ENCODE data around the gene CTNNB1.

Gene CTNNB1

GRCh38 chr3:41198950-41199865, at the start of gene CTNNB1:
Gene CTNNB1 (plus strand): TSS chr3:41199505. CDS start chr3:41224069, 24,564 bp downstream.
- DNase-seq: peak; percentile 83 to 89

DNA sequence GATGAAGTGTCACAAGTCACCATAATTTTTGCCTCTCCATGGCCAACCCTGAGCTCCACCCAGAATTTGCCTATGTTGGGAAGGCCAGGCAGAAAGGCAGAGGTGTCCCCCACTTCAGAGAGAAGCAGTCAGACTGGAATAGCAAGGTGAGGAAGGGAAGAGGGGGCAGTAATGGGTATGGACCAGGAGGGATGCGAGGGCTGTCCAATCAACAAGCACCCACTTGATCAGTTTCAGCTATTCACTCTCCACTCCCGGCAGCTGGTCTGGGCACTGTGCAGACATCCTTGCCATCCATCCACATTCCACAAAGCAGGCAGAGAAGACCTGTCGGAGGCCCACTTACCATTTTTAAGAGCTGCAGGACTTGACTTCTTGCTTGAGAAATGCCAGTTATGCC, 43.5 kb upstream of the CTNNB1 start:
- DNase-seq: no peak

DNA sequence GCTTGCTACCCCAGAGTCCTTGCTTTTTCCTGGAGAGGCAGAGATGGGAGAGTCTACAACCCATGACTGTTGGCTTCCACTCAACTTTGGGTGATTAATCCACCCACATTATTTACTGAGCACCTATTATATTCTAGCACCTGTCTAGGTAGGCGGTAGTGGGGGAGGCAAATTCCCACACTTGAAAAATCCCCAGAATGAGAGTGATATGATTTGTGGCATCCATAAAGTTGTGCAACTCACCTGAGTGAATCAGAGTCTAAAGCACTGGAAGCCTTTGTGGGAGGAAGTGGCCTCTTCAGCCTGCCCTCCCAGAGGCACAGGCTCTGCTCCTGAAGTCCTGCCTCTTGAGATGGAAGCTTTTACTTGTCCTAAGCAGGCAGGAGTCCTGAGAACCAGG, 40.4 kb upstream of the CTNNB1 start:
- no peak for DNase-seq

- no peak for DNase-seq
Observed at GRCh38 chr3:41159588-41160189, 39.6 kb upstream of the CTNNB1 start.

DNA sequence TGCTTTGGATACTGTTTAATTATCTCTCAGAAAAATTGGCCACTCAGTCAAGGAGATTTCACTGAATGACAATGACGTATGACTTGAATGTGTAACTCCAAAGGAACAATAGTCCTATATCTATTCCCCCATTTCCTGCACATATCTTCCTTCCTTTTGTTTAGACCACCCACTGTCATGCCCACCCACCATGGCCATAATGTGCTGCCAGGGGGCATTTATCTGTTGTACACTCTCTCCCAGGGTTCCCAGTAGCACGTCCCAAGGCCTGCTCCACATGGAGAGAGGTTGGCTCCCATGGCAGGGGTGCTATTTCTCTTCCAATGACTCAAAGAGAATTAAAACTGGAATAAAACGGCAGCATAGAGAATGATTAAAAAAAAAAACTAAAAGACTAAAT, 36.8 kb upstream of the CTNNB1 start:
- DNase-seq: no peak

DNA sequence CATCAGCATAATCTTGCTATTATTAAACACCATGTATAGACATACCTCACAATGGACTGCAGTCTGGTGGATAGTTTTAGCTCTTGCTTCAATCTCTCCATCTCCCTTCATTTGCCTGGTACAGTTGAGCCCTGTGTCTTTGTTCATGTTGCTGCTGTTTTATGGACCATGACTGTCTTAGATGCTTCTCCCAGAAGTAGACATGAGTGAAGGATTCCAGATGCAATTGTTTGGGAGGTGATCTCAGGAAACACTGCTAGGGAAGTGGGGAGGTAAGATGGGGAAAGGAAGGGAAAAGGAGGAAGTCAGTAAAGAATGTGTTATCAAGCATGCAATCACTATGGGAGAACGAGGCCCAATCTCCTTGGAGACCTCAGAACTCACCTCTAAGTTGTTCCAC, 36.3 kb upstream of the CTNNB1 start:
- no peak for DNase-seq

DNA sequence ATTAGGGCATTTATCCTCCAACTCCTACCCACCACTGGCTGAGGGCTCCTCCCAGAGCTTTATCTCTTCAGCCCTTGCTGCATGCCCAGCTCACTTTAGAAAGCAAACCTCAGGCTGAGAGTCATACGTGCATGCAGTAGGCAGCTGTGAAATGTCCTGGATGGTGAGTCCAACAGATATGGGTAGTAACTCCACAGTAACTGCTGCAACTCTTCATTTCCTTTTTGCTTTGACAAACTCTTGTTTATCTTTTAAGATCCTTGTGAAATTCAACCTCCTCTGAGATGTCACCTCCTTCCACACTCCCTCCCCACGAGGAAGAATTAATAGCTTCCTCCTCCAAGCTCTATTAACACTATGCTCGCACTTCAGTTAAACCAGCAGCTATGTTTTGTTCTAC, 35.9 kb upstream of the CTNNB1 start:
- no peak for DNase-seq

- no peak for DNase-seq
Observed at GRCh38 chr3:41164777-41165176, 34.5 kb upstream of the CTNNB1 start.

DNA sequence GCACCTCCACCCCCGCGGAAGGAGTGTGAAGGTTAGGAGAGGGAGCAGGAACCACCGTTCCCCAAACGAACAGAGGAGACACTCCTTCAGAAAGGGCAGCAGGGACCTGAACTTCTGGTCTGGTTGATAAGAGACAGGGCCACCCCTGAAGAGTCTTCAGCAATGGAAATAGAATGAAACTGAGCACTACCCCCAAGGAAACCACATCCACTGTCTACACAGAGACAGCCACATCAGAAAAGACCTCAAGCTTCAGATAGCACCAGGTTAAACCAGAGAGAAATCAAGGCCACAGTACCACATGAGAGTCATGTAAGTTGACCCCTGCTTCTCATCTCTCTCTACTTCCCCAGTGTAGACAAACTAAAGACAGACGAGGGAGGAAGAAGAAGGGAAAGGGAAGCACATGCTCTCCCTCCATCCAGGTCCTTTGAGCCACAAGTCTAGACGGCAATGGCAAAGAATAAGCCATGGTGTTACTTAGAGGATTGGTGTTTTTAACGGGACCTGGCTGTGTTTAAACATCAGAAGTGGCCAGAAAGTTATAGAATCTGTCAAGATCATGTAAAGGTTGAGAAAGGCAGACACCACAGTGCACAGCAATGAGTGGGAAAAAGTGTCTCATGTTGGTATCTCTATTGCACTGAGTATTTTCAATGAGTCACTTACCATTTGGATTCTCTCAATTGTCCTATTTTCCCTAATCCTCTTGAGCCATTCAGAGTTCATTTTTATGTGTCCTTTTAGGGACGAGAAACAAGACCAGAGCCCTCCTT, 31.4 kb upstream of the CTNNB1 start:
- DNase-seq: no peak

DNA sequence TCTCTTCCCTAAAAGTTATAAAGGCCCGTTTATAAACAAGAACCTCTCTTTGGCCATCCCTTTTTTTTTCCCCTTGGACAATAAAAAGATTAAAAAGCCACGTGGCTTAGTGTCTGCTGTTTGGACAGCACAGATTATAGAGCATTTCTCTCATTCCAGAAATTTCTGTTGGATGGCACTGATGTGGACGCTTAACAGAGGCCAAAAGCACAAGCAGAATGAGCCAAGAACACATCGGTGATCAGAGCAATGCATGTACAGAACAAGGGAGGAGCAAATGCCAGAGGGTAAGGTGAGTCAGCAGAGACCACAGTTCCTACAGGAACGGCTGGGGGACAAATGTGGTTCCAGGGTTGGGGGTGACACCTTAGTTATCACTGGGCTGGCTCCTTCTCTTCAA, 30.3 kb upstream of the CTNNB1 start:
- DNase-seq: no peak

DNA sequence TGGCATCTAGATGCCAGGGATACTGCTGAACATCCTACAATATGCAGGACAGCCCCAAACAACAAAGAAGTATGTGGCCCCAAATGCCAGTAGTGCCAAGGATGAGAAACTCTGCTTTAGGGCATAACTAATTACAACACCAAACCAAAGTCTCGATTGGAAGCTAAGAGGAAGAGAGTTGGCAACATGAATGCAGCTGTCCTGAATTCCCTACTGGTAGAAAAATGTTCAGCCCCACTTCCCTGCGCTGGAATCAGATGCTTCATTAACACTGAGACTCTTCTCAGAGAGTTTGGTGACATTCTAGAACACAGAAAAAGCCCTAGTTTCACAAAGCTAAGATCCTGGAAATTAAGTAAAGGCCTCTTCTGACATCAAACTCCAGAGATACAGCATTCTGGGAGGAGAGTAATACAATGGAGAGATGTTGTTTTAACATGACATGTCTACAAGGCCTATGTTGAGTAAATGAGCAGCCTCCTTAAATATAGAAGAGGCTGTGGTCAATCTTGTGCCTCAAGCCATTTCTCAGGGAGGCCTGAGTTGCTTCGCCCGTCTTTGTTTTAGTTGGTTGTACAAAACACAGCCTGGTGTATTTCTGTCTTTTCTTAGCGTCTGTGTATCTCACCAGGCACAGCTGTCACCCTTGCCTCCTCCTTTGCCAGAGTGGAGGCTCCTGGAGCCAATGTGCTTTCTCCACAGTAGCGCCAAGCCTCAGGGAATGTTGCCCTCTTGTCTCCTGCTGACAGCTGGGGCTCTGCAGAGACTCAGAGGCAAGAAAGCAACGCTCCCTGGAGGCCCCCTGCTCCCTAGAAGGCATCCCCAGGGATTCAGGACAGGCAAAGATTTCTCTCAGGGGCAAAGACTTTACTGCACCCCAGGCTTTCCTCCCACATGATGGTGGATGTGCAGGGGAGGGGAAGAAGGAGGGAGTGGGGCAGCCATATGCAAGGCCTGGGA, 25.1 kb upstream of the CTNNB1 start:
- DNase-seq: no peak

- DNase-seq: no peak
Observed at GRCh38 chr3:41175365-41175764, 23.9 kb upstream of the CTNNB1 start.

DNA sequence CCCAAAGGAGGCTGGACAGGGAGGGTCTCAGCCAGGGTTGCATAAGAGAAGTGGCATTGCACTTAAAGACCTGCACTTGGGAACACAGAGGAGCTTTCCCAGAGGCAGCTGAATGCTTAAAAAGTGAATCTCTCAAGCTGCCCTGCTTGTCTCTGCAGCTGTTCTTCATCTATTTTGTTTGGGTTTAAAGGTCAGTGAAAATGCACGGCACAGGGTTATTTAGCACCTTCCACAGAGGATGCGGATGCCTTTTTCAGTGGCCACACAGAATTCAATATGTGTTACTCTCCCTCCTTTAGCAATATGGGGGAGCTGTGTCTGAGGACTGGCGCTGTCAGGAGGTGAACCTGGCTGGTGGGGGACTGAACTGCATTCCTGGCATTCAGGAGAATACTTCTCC, 22.7 kb upstream of the CTNNB1 start:
- no peak for DNase-seq

GRCh38 chr3:41178576-41178975, 20.7 kb upstream of the CTNNB1 start:
- no peak for DNase-seq

GRCh38 chr3:41180396-41180795, 18.9 kb upstream of the CTNNB1 start:
- DNase-seq: no peak

DNA sequence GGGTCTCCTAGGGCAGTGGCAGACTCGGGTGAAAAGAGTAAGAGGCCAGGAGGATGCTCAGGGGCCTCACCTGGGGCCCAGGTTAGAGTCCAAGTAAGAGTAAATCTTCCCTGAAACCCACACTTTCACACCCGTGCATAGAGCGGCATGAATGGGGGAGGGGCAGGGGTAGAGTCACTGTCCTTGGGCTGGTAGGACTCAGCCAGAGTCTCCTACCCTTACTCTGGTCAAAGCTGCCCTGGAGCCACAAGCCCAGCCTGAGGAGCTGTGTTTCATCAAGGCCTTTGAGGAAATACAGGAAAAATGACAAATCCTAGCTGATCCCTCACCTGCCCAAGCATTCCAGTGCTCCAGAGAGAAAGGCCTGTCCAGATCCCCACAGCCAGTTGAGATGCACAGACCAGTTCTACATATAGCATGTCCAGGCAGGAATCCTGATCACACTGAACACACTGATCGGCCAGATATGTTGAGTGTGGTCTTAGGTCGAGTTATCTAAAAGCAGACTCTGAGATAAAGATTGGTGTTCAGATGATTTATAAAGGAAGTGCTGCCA, 16.7 kb upstream of the CTNNB1 start:
- DNase-seq: no peak

GRCh38 chr3:41184394-41184793, 14.9 kb upstream of the CTNNB1 start:
- DNase-seq: no peak

DNA sequence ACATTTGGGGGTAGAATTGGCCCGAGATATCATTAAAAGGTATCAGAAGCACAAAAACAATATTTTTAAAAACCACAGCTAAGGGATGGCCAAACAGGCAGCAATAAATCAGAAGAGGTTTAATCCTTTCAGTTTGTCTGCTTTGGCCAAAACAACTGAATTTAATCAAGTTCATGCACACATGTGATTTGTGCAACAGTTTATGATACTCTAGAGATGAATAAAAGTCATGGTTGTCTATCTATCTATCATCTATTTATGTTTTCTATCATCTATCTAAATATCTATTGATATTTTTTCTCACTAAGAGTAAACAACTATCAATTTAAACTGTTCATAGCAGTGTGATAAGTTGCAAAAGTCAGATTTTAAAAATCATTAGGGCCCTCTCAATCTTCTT, 13.0 kb upstream of the CTNNB1 start:
- no peak for DNase-seq

DNA sequence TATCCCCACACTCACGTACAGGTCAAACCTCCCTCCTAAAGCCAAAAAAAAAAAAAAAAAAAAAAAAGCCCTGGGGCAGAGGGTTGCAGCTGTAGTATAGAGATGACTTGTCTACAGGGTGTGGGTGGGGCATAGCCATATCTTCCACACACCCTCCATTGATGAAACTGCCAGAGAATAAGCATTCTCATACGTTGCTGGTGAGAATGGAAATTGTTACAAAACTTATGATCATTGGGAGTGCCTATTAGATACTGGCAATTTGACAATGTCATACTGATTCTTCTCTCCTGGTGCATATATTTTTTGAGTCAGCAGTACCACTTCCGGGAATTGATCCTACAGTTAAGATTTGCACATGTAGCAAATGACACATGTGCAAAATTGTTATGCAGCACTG, 11.0 kb upstream of the CTNNB1 start:
- no peak for DNase-seq

- no peak for DNase-seq
Observed at GRCh38 chr3:41190509-41191284, 8.6 kb upstream of the CTNNB1 start.

DNA sequence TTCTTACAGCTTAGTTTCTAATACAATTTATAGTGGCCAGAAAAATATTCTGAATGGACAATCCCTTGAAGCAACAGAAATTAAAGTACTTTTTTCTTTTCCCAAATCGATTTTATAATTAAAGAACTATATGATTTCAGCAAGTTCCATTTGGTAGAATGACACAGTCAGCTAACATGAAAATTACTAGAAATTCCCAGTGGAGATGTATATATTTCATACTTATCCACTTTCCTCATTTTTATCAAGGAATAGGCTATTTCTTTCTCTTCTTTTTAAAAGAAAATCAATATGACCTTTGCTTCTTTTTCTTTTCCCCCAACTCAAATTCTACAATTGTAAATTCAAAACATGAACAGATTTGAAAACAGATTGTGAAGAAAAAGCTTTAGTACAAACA, 6.4 kb upstream of the CTNNB1 start:
- DNase-seq: no peak
